Memory B cell (primary cell): ENCODE results near the gene TTLL11.

Source experiments
- ATAC-seq: fragments of 150-1000 bp; cut with Tn5 transposase; 2 replicates; pipeline ENCODE4 v1.10.0; 2021; ENCODE audit warnings: low read depth, mild to moderate bottlenecking, moderate library complexity
- DNase-seq, 2 donors: peaks; one replicate each; pipeline ENCODE4 v3.0.0; 2022; ENCODE audit warnings: low spot score in 2 of 2
- H3K27ac Mint-ChIP-seq: one replicate; pipeline ENCODE4 v1.8.0; 2022; ENCODE audit warnings: mild to moderate bottlenecking, moderate library complexity, mixed read lengths
- H3K27me3 Mint-ChIP-seq: one replicate; pipeline ENCODE4 v1.8.0; 2022; ENCODE audit warnings: mixed read lengths
- H3K36me3 Mint-ChIP-seq: one replicate; pipeline ENCODE4 v1.8.0; 2022; ENCODE audit warnings: mild to moderate bottlenecking, mixed read lengths
- H3K4me1 Mint-ChIP-seq: one replicate; pipeline ENCODE4 v1.8.0; 2022; ENCODE audit warnings: mixed read lengths
- H3K4me3 Mint-ChIP-seq: one replicate; pipeline ENCODE4 v1.8.0; 2022; ENCODE audit warnings: mild to moderate bottlenecking, moderate library complexity, mixed read lengths
- H3K9me3 Mint-ChIP-seq: one replicate; pipeline ENCODE4 v1.8.0; 2022; ENCODE audit warnings: mixed read lengths

Gene TTLL11

GRCh38 chr9:121773954-121774714, 319.0 kb downstream of the TTLL11 start:
- no peak for ATAC-seq
- Mint-ChIP-seq H3K9me3 (peaks cover 6% of the 10 kb centered on the region), H3K4me1 (no peaks in the 10 kb centered on the region), H3K4me3 (no peak overlapping the region), H3K27ac (no peak overlapping the region), H3K36me3 (peaks cover 4% of the 10 kb centered on the region), H3K27me3 (peaks cover 5% of the 10 kb centered on the region)
- no peak for DNase-seq

GRCh38 chr9:121773286-121773953, 319.7 kb downstream of the TTLL11 start:
- Mint-ChIP-seq H3K27ac (no peak overlapping the region), H3K4me1 (no peaks in the 10 kb centered on the region), H3K9me3 (peaks cover 2% of the 10 kb centered on the region), H3K36me3 (peaks cover 1% of the 10 kb centered on the region), H3K27me3 (peaks cover 5% of the 10 kb centered on the region), H3K4me3 (no peak overlapping the region)
- DNase-seq (no peak), ATAC-seq (no peak)

- no peak overlapping the region for H3K4me3 Mint-ChIP-seq
- ATAC-seq (no peak), DNase-seq (no peak)
- H3K4me1 Mint-ChIP-seq = no peaks in the 10 kb centered on the region
- peaks cover 5% of the 10 kb centered on the region for H3K27me3 Mint-ChIP-seq
- H3K9me3 Mint-ChIP-seq = peaks cover under 1% of the 10 kb centered on the region
- H3K36me3 Mint-ChIP-seq = no peaks in the 10 kb centered on the region
- H3K27ac Mint-ChIP-seq = no peak overlapping the region
Measured at GRCh38 chr9:121772600-121773285, 320.4 kb downstream of the TTLL11 start.
